H1 (cell line): ENCODE data around the gene DENND11. TPM values are rescaled to one million over a fixed set of nuclear protein-coding genes. Genes with fewer than 3 reads are reported as not detected.

ENCODE experiments used
- EGR1 ChIP-seq: IDR thresholded peaks from 2 replicates; pipeline ENCODE4 v1.6.1; 2011; ENCODE audit warnings: low read depth, low read length, borderline replicate concordance
- EP300 ChIP-seq, 2 experiments: IDR thresholded peaks; 1 replicate in 1 of 2; 2 replicates in 1 of 2; pipeline ENCODE4 v1.6.1; 2011 to 2012; ENCODE audit warnings: low read depth in 2 of 2, low read length in 2 of 2, mild to moderate bottlenecking in 2 of 2, borderline replicate concordance in 1 of 2, inconsistent platforms in 1 of 2, moderate library complexity in 1 of 2
- GTF2F1 ChIP-seq: IDR thresholded peaks from 2 replicates; pipeline ENCODE4 v1.6.1; 2012; ENCODE audit warnings: low read depth, low read length, improper control_type of control experiment, borderline replicate concordance
- JUND ChIP-seq: IDR thresholded peaks from 2 replicates; pipeline ENCODE4 v1.6.1; 2011; ENCODE audit warnings: mild to moderate bottlenecking, improper control_type of control experiment, low read length
- PHF8 ChIP-seq: fragments of 200-600 bp; sonication (generic); conservative IDR thresholded peaks from 2 replicates; pipeline ENCODE4 v1.7.1; 2012; ENCODE audit warnings: low read depth, mild to moderate bottlenecking, inconsistent platforms, low read length, moderate library complexity
- RBBP5 ChIP-seq: IDR thresholded peaks from 2 replicates; pipeline ENCODE4 v1.7.1; 2012; ENCODE audit warnings: low read depth, mild to moderate bottlenecking, inconsistent platforms, low read length, moderate library complexity, borderline replicate concordance
- SP1 ChIP-seq: IDR thresholded peaks from 2 replicates; pipeline ENCODE4 v1.6.1; 2011; ENCODE audit warnings: low read depth, low read length
- TAF1 ChIP-seq: IDR thresholded peaks from 2 replicates; pipeline ENCODE4 v1.6.1; 2011; ENCODE audit warnings: mild to moderate bottlenecking, low read depth, low read length
- YY1 ChIP-seq: IDR thresholded peaks from 2 replicates; pipeline ENCODE4 v1.6.1; 2011; ENCODE audit warnings: low read depth, mild to moderate bottlenecking, low read length
- polyA plus RNA-seq, 7 experiments: library from polyadenylated mRNA; depleted of rRNA in 3 of 7; stranded (reverse) in 5 of 7; unstranded in 2 of 7; fragments of >200 nt in 5 of 7; fragments of 200-250 nt in 2 of 7; gene quantifications; 1 replicate in 5 of 7; 2 replicates in 1 of 7; 4 replicates in 1 of 7; pipeline versions ENCODE4 v1.2.1 to v1.2.3, GENCODE V29; 2011 to 2013; ENCODE audit warnings: missing spikeins in 2 of 7, mixed read lengths in 2 of 7
- total RNA-seq: library from RNA; stranded (reverse); fragmentation: NEBNext Ultra II Directional; extraction: Animal tissue kit (Norgen Biotek cat#: 25700); gene quantifications from 2 replicates; pipeline ENCODE4 v1.2.1, GENCODE V29; 2021
- TF ChIP-seq, protein P1 (sequence below): IDR thresholded peaks from 2 replicates; pipeline ENCODE4 v1.6.1; 2012; ENCODE audit warnings: low read length, inconsistent platforms

The DENND11 gene
- total and polyA plus RNA-seq, 2 of the 8 experiments (the other 6 are each of a cell fraction or from before 2014, with no cell fraction given) = 8.0 to 26.8 TPM

DNA sequence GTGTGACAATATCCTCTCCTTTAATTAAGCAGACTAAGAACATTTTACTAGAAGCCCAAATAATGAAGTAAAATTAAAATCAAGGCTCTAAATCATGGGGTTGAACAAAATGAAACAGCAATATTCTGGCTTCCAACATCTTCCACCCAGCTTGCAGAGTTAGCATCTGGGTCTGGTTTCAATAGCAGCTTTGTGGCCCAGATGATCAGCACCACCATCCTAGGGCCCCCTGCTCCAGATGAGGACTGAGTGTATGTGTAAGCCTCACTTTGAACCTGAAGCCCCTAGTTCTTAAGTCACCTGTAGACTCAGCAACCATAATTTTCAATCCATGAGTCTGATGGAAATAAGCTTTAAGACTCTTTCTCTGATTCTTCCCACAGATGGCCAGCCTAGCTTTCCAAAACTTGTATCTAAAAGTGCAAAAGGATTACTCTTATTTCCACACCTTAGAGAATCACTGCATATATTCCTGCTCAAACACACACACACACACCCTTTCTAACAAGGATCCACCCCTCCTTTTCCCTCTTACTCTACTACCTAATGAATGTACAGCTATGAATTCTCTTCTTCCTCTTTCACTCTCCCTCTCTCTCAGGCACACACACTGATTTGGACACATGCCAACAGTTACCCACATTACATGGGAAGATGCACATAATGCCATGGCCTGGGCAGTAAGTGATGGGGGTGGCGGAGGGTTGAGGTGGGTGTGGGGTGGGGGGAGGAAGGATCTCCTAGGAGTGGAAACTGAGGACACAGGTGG lies 3.5 kb downstream of the DENND11 start (continued):
- TF ChIP-seq GTF2F1 (no peak), TAF1 (no peak), SP1 (no peak), YY1 (no peak), JUND (no peak), EGR1 (no peak), PHF8 (no peak), EP300 (IDR thresholded peaks at IDR 0.05; ENCODE audit: borderline replicate concordance in 1 of 2, low read depth in 2 of 2, low read length in 2 of 2) (no peak), RBBP5 (no peak)
- TF ChIP-seq, protein P1, sequence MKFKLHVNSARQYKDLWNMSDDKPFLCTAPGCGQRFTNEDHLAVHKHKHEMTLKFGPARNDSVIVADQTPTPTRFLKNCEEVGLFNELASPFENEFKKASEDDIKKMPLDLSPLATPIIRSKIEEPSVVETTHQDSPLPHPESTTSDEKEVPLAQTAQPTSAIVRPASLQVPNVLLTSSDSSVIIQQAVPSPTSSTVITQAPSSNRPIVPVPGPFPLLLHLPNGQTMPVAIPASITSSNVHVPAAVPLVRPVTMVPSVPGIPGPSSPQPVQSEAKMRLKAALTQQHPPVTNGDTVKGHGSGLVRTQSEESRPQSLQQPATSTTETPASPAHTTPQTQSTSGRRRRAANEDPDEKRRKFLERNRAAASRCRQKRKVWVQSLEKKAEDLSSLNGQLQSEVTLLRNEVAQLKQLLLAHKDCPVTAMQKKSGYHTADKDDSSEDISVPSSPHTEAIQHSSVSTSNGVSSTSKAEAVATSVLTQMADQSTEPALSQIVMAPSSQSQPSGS = no peak
